A549 (cell line): ENCODE results near the gene CPS1. TPM values are rescaled to one million over a fixed set of nuclear protein-coding genes. Genes with fewer than 3 reads are reported as not detected.

Experiments
- ATAC-seq, 2 experiments: fragments of 200-7000 bp in 1 of 2; fragments of >200 bp in 1 of 2; cut with Nextera tagmentation in 1 of 2; cut with Tn5 transposase in 1 of 2; 3 replicates each; pipeline versions ENCODE4 v1.8.0 to v1.9.1; 2018 to 2020; ENCODE audit warnings: mild to moderate bottlenecking in 1 of 2, moderate library complexity in 1 of 2
- CTCF ChIA-PET: fragments of 300-600 bp; sonication (Branson Sonifier 250); formaldehyde crosslinking; extraction: SDS; loops from one replicate; lab custom pipeline; 2021; ENCODE audit warnings: antibody characterized with exemption, inconsistent platforms; lab: Yijun Ruan, JAX
- POLR2A ChIA-PET: fragments of 350-600 bp; formaldehyde crosslinking; extraction: SDS; loops from one replicate; lab custom pipeline; 2021; ENCODE audit warnings: antibody characterized with exemption, inconsistent platforms; lab: Yijun Ruan, JAX
- DNase-seq, 2 experiments: peaks; one replicate each; pipeline versions ENCODE4 v3.0.0 to v3.0.0-alpha.2; 2011 to 2016; ENCODE audit warnings: low read depth in 1 of 2, low spot score in 1 of 2
- FAIRE-seq: peaks from 2 replicates; lab custom pipeline; 2011; peaks lifted over from hg19 to GRCh38; lab: Jason Lieb, UNC
- H3K27ac ChIP-seq, 2 experiments: fragments of >200 bp; sonication (Bioruptor Twin); formaldehyde crosslinking; 3 replicates each; pipeline ENCODE4 v1.5.1; 2016 to 2017
- H3K4me1 ChIP-seq: fragments of >200 bp; sonication (Bioruptor Twin); formaldehyde crosslinking; 3 replicates; pipeline ENCODE4 v1.6.1; 2016
- H3K4me2 ChIP-seq: fragments of >200 bp; sonication (Bioruptor Twin); formaldehyde crosslinking; 3 replicates; pipeline ENCODE4 v1.6.1; 2016
- H3K4me3 ChIP-seq: fragments of >200 bp; sonication (Bioruptor Twin); formaldehyde crosslinking; 3 replicates; pipeline ENCODE4 v1.5.1; 2016
- H3K9me3 ChIP-seq: fragments of >200 bp; sonication (Bioruptor Twin); formaldehyde crosslinking; 3 replicates; pipeline ENCODE4 v1.6.1; 2016
- CBX2 ChIP-seq: fragments of 200-600 bp; sonication (generic); IDR thresholded peaks from 2 replicates; pipeline ENCODE4 v1.6.1; 2016; ENCODE audit warnings: low read depth, mild to moderate bottlenecking, borderline replicate concordance
- CBX8 ChIP-seq: fragments of 200-600 bp; sonication (generic); IDR thresholded peaks from 2 replicates; pipeline ENCODE4 v1.6.1; 2016
- CEBPB ChIP-seq, 2 experiments: fragments of >200 bp in 1 of 2; sonication (Bioruptor Twin) in 1 of 2; formaldehyde crosslinking in 1 of 2; IDR thresholded peaks; 2 replicates each; pipeline ENCODE4 v1.6.1; 2012 to 2016
- EHF ChIP-seq: fragments of 250-450 bp; sonication (Bioruptor Pico); IDR thresholded peaks from 2 replicates; pipeline ENCODE4 v1.5.0; 2020; ENCODE audit warnings: mild to moderate bottlenecking
- EHMT2 ChIP-seq: fragments of 200-600 bp; sonication (generic); IDR thresholded peaks from 2 replicates; pipeline ENCODE4 v1.6.1; 2016; ENCODE audit warnings: antibody characterized with exemption, low read depth, mild to moderate bottlenecking, moderate library complexity
- ESRRA ChIP-seq: fragments of 150-350 bp; IDR thresholded peaks from 2 replicates; pipeline ENCODE4 v1.6.1; 2014; ENCODE audit warnings: mild to moderate bottlenecking, low read length, borderline replicate concordance
- FOXS1 ChIP-seq: fragments of 250-450 bp; sonication (Bioruptor Pico); IDR thresholded peaks from 2 replicates; pipeline ENCODE4 v1.5.0; 2020; ENCODE audit warnings: mild to moderate bottlenecking, moderate library complexity
- HEYL ChIP-seq: fragments of 250-450 bp; sonication (Bioruptor Pico); IDR thresholded peaks from 2 replicates; pipeline ENCODE4 v1.8.0; 2021; ENCODE audit warnings: mild to moderate bottlenecking, moderate library complexity
- HMGXB4 ChIP-seq: fragments of 250-450 bp; sonication (Bioruptor Pico); IDR thresholded peaks from 2 replicates; pipeline ENCODE4 v1.5.0; 2021; ENCODE audit warnings: mild to moderate bottlenecking, moderate library complexity, borderline replicate concordance
- HOXB5 ChIP-seq: fragments of 250-450 bp; sonication (Bioruptor Pico); IDR thresholded peaks from 2 replicates; pipeline ENCODE4 v1.5.0; 2020; ENCODE audit warnings: mild to moderate bottlenecking, moderate library complexity
- JUNB ChIP-seq: fragments of >200 bp; sonication (Bioruptor Twin); formaldehyde crosslinking; IDR thresholded peaks from 2 replicates; pipeline ENCODE4 v1.6.1; 2016
- KDM1A ChIP-seq: fragments of 200-600 bp; sonication (generic); IDR thresholded peaks from 2 replicates; pipeline ENCODE4 v1.6.1; 2016; ENCODE audit warnings: low read depth, mild to moderate bottlenecking
- KDM5A ChIP-seq: fragments of 200-600 bp; sonication (generic); IDR thresholded peaks from 2 replicates; pipeline ENCODE4 v1.6.1; 2016; ENCODE audit warnings: antibody characterized with exemption, mild to moderate bottlenecking
- MAX ChIP-seq: IDR thresholded peaks from 2 replicates; pipeline ENCODE4 v1.6.1; 2012
- MYC ChIP-seq: IDR thresholded peaks from 2 replicates; pipeline ENCODE4 v1.6.1; 2012; ENCODE audit warnings: mild to moderate bottlenecking, inconsistent platforms, low read length, improper control_type of control experiment, borderline replicate concordance
- NPAS2 ChIP-seq: fragments of 250-450 bp; sonication (Bioruptor Pico); IDR thresholded peaks from 2 replicates; pipeline ENCODE4 v1.8.0; 2022; ENCODE audit warnings: mild to moderate bottlenecking, moderate library complexity, borderline replicate concordance
- NR3C1 ChIP-seq: fragments of >200 bp; sonication (Bioruptor Twin); formaldehyde crosslinking; IDR thresholded peaks from 3 replicates; pipeline ENCODE4 v1.6.1; 2017
- PBX3 ChIP-seq: IDR thresholded peaks from 2 replicates; pipeline ENCODE4 v1.6.1; 2012
- PHF8 ChIP-seq: fragments of 200-600 bp; sonication (generic); IDR thresholded peaks from 2 replicates; pipeline ENCODE4 v1.6.1; 2016; ENCODE audit warnings: low read depth, mild to moderate bottlenecking, antibody characterized with exemption, moderate library complexity, borderline replicate concordance
- POLR2A ChIP-seq: IDR thresholded peaks from 2 replicates; pipeline ENCODE4 v1.6.1; 2012; ENCODE audit warnings: mild to moderate bottlenecking, low read length
- RAD21 ChIP-seq, 2 experiments: fragments of >200 bp in 1 of 2; sonication (Bioruptor Twin) in 1 of 2; formaldehyde crosslinking in 1 of 2; IDR thresholded peaks in 1 of 2; conservative IDR thresholded peaks in 1 of 2; 2 replicates in 1 of 2; 3 replicates in 1 of 2; pipeline ENCODE4 v1.6.1; 2012 to 2018; ENCODE audit warnings: inconsistent platforms in 1 of 2
- RCOR1 ChIP-seq: fragments of 150-350 bp; IDR thresholded peaks from 2 replicates; pipeline ENCODE4 v1.6.1; 2014; ENCODE audit warnings: antibody characterized with exemption, low read length, low read depth
- REST ChIP-seq: fragments of 200-600 bp; sonication (generic); IDR thresholded peaks from 2 replicates; pipeline ENCODE4 v1.6.1; 2016; ENCODE audit warnings: antibody characterized with exemption, mild to moderate bottlenecking, moderate library complexity
- RFX5 ChIP-seq: fragments of 450-650 bp; IDR thresholded peaks from 2 replicates; pipeline ENCODE4 v1.7.1; 2014; ENCODE audit warnings: antibody characterized with exemption, mild to moderate bottlenecking, moderate library complexity
- RNF2 ChIP-seq: fragments of 200-600 bp; sonication (generic); IDR thresholded peaks from 2 replicates; pipeline ENCODE4 v1.6.1; 2016; ENCODE audit warnings: low read depth, mild to moderate bottlenecking, antibody characterized with exemption, moderate library complexity, borderline replicate concordance
- USF2 ChIP-seq: fragments of 450-650 bp; IDR thresholded peaks from 2 replicates; pipeline ENCODE4 v1.6.1; 2014; ENCODE audit warnings: antibody characterized with exemption
- WGBS: methylation state at CpG from one replicate; pipeline ENCODE4 v1.1.6; 2017; ENCODE audit errors: missing lambda C conversion rate; 5-methylcytosine and 5-hydroxymethylcytosine counted together
- polyA plus RNA-seq, 4 experiments: library from polyadenylated mRNA; depleted of rRNA in 3 of 4; stranded (reverse); fragments of >200 nt; fragmentation: RNase III in 1 of 4; extraction: RNeasy Plus Mini Kit Qiagen cat#74134 plus additional on column Dnase treatment in 1 of 4; gene quantifications; 2 replicates in 3 of 4; 3 replicates in 1 of 4; pipeline ENCODE4 v1.2.3, GENCODE V29; 2011 to 2017

The CPS1 gene
- polyA plus RNA-seq, 2 of the 4 experiments (the other 2 are of a cell fraction), result 16.1 to 61.3 TPM

GRCh38 chr2:210544007-210544590 is 12.3 kb upstream of the CPS1 start:
- ChIA-PET CTCF (no interaction called here), POLR2A (no interaction called here)
- TF ChIP-seq KDM5A (no peak), CBX2 (no peak), PHF8 (no peak), MYC (no peak), CBX8 (no peak), ESRRA (no peak), EHF (CRISPR knock-in tag) (no peak), REST (no peak), HMGXB4 (no peak), EHMT2 (no peak), FOXS1 (CRISPR knock-in tag) (no peak), RNF2 (no peak), CEBPB (IDR thresholded peaks at IDR 0.05) (no peak), POLR2A (no peak), RCOR1 (no peak)

GRCh38 chr2:210544831-210545230 is 11.6 kb upstream of the CPS1 start:
- H3K9me3 ChIP-seq, result no peaks in the 10 kb centered on the region
- ATAC-seq (no peak), FAIRE-seq (no peak), DNase-seq (no peak)
- ChIA-PET POLR2A (no interaction called here), CTCF (no interaction called here)
- WGBS, result 24% methylated on average over 4 of the region's 4 CpGs
- no peak overlapping the region for H3K4me3 ChIP-seq
- peaks cover 23% of the 10 kb centered on the region; the same call in 2 of the 3 replicates for H3K4me1 ChIP-seq
- H3K27ac ChIP-seq, result peak overlapping the region; percentile 36 to 38; a peak in 1 of 6 replicates
- H3K4me2 ChIP-seq, result no peak overlapping the region
- TF ChIP-seq REST (no peak), HEYL (no peak), NPAS2 (CRISPR knock-in tag) (no peak), KDM5A (no peak), HOXB5 (CRISPR knock-in tag) (no peak), MAX (no peak), RCOR1 (no peak), RNF2 (no peak), KDM1A (no peak), USF2 (no peak), NR3C1 (no peak), JUNB (no peak), PBX3 (no peak), RAD21 (conservative IDR thresholded peaks at IDR 0.05 in 1 of 2, IDR thresholded peaks at IDR 0.05 in 1 of 2) (no peak), RFX5 (no peak), CBX8 (no peak), EHF (CRISPR knock-in tag) (no peak)

More at GRCh38 chr2:210544007-210544590, 12.3 kb upstream of the CPS1 start:
- ATAC-seq, result no peak
- DNase-seq, result no peak
- Histone ChIP-seq H3K4me3 (no peak overlapping the region), H3K27ac (no peak overlapping the region), H3K9me3 (no peaks in the 10 kb centered on the region), H3K4me2 (no peak overlapping the region), H3K4me1 (peaks cover 17% of the 10 kb centered on the region; the same call in 2 of the 3 replicates)
- WGBS, result 62% methylated on average over 3 of the region's 3 CpGs
- no peak for FAIRE-seq
